Stimulated activated CD8-positive, alpha-beta memory T cell treated with anti-CD3 and anti-CD28 coated beads, Interleukin-12 subunit alpha, Interleukin-12 subunit beta, amount 100 ng/mL, for 4 hours (primary cell): Measurements from ENCODE around the gene FAF2.
"Not testable (repeated sequence)": the region's sequence is repeated elsewhere in the genome, so short reads cannot be mapped to it uniquely, and the experiment has no call there.

Experiments
- DNase-seq: peaks from one replicate; pipeline ENCODE4 v3.0.0-alpha.2; 2020; ENCODE audit warnings: low read depth

FAF2 gene

DNA sequence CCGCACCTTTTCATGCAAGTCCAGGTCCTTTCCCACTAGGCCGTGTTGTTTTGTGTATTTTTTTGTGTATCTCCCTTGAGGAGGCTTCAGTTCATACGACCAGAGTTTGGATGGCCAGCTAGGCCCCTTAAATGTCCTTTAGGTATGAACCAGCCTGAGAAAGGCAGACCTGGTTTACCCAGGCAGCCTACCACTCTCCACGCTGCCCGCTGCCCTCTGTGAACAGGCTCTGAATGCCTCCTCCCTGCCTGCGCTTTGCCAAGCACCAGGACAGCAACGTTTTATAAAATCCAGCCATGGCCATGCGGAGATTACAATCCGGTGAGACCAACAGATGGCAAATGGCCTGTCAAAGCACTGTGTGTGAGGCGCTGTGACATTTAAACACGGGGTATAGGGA, 31.2 kb upstream of the FAF2 start:
- DNase-seq, result no peak

DNA sequence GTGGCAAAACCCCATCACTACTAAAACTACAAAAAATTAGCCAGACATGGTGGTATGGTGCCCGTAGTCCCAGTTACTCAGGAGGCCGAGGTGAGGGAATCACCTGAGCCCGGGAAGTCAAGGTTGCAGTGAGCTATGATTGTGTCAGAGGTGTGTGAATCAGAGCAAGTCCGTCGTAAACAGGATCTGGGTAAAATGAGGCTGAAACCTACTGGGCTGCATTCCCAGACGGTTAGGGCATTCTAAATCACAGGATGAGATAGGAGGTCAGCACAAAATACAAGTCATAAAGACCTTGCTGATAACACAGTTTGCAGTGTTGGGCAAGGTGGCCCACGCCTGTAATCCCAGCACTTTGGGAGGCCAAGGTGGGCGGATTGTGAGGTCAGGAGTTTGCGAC, 29.9 kb upstream of the FAF2 start:
- no peak for DNase-seq

DNA sequence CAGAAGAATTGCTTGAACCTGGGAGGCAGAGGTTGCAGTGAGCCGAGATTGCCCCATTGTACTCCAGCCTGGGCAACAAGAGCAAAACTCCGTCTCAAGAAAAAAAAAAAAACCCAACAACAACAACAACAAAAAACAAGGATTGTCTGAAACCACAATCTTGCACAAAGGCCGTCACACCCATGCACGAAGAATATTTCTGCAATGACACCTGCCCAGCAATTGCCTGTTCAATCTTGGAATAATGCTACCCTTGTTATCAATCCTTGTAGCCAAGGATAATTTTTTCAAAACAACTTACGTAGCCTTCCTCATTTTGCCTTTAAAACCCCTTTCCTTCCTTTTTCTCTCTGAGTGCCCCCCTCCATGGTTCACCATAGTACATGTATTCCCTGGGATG, 28.1 kb upstream of the FAF2 start:
- no peak for DNase-seq

DNA sequence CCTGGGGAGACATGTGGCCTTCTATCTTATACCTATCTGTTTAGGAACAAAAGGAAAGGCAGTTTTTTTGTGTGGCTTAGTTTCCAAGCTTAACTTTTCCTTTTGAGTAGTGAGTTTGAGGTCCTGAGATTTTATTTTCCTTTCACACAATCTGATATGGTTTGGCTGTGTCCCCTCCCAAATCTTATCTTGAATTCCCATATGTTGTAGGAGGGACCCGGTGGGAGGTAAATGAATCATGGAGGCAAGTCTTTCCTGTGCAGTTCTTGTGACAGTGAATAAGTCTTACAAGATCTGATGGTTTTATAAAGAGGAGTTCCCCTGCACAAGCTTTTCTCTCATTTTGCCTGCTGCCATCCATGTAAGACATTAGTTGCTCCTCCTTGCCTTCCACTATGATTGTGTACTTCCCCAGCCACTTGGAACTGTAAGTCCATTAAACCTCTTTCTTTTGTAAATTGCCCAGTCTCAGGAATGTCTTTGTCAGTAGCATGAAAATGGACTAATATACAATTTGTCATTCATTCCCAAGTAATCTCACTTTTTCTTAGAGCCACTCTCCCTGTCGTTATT, 27.1 kb upstream of the FAF2 start:
- DNase-seq, result no peak

DNA sequence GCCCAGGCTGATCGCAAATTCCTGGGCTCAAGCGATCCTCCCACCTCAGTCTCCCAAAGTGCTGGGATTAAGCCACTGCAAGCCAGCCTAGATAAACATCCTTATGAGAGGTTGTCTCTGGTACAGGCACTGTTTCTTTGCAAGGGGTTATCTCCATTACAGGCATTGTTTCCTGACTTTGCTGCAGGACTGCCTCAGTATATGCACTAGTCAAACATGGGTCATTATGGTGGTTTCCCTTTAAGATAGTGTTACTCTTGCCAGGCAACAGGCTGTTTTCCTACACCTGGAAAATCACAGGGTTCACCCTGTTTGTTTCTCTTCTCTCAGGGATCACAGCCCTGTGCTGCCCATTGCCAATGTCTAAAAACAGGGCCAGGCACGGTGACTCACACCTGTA, 24.0 kb upstream of the FAF2 start:
- DNase-seq, result no peak

- DNase-seq, result no peak
Measured at GRCh38 chr5:176425138-176425537, 23.0 kb upstream of the FAF2 start.

GRCh38 chr5:176425791-176426190, 22.4 kb upstream of the FAF2 start:
- no peak for DNase-seq

DNA sequence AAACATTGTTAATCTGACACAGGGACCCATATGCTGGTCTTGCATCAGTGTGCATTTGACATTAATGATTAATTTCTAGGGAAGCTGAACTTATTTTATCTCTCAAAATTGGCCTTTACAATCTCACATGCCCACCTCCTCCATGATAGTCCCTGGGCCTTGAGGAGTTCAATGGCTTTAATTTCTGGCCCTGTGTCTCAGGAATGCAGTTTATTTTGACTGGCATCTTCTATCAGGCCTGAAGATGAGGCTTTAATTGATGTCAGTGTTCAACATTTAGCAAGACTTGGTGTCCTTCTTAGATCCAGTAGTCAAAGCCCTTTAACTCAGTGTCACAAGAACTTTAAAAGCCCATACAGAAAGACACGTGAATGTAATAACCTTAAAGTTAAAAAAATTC, 21.3 kb upstream of the FAF2 start:
- no peak for DNase-seq

- no peak for DNase-seq
Measured at GRCh38 chr5:176427971-176428370, 20.2 kb upstream of the FAF2 start.

DNA sequence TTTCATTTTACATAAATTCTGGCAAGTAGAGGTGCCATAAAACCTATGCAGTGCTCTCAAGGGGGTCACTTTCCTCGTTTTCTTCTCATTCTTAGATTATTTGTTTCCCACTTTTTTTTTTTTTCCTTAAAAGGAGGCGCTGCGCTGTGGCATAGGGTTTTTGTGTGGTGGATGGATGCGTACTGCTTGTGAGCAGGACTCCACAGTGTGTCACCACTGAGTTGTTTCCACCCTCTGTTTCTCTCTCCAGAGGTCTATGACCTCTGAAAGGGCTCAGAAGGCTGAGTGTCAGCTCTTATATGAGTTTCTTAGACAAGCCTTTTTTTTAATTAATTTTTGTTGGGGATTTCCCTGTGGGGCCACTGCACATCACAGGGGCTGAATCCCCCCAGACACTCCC, 18.2 kb upstream of the FAF2 start:
- no peak for DNase-seq

DNA sequence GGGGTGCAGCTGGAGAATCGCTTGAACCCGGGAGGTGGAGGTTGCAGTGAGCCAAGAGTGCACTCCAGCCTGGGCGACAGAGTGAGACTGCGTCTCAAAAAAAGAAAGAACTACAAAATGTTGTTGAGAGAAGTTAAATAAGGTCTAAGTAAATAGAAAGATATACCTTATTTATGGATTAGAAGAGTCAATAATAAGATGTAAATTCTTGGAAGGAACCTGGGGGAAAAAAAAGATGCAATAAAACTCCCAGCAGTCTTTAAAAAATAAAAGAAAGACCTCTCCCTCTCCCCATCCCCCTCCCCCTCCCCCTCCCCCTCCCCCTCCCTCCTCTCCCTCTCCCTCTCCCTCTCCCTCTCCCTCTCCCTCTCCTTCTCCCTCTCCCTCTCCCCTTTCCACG, 15.5 kb upstream of the FAF2 start:
- DNase-seq, result no peak

DNA sequence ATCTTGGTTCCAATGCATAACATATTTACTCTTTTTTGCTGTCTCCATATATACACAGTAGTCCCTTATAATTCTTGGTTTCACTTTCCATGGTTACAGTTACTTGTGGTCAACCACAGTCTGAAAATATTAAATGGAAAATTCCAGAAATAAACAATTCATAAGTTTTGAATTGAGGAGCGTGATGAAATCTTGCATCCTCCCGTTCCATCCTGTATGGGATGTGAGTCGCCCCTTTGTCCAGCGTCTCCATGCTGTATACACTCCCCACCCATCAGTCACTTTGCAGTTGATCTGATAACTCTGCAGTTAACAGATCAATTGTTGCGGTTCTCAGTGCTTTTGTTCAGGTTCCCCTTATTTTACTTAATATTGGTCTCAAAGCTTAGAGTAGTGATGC, 11.5 kb upstream of the FAF2 start:
- no peak for DNase-seq

- no peak for DNase-seq
Measured at GRCh38 chr5:176438959-176439757, 9.0 kb upstream of the FAF2 start.

- no peak for DNase-seq
Measured at GRCh38 chr5:176440927-176441706, 7.1 kb upstream of the FAF2 start.

GRCh38 chr5:176441921-176442323, 6.3 kb upstream of the FAF2 start:
- no peak for DNase-seq

GRCh38 chr5:176442911-176443310, 5.3 kb upstream of the FAF2 start:
- DNase-seq, result not testable (repeated sequence)

GRCh38 chr5:176444742-176445141, 3.4 kb upstream of the FAF2 start:
- DNase-seq, result no peak

GRCh38 chr5:176446028-176446665, 2.0 kb upstream of the FAF2 start:
- no peak for DNase-seq

GRCh38 chr5:176446884-176447590, 1.1 kb upstream of the FAF2 start:
- peak; percentile 1 for DNase-seq

DNA sequence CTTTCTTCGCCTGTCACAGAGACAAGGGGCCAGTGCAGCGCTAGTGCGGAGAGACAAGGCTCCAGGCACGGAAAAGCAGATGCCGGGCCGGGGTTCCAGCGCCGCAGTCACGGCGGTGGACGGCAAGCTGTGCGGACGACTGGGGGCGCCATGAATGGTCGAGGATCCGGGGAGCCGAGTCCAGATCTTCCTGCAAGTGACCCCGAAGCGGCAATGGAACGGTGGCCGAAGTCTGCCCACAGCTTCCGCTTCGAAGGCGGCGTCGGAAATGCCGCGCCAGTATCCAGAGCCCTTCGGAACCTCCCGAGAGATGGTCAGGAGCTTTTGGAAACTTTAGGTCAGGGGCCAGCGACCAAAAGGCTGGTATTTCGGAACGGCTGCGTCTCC, 601 bp upstream of the FAF2 start:
- no peak for DNase-seq

- no peak for DNase-seq
Measured at GRCh38 chr5:176450077-176450476, 1.9 kb downstream of the FAF2 start.

GRCh38 chr5:176454724-176455394, 6.7 kb downstream of the FAF2 start:
- no peak for DNase-seq
